BJ (cell line): ENCODE measurements around the gene KMT2C. TPM values are rescaled to one million over a fixed set of nuclear protein-coding genes. Genes with fewer than 3 reads are reported as not detected.

ENCODE experiments used
- CTCF ChIA-PET: fragments of 350-600 bp; formaldehyde crosslinking; extraction: SDS; loops from one replicate; lab custom pipeline; 2021; ENCODE audit warnings: antibody characterized with exemption, inconsistent platforms; lab: Yijun Ruan, JAX
- POLR2A ChIA-PET: fragments of 300-600 bp; sonication (Branson Sonifier 250); formaldehyde crosslinking; extraction: SDS; loops from one replicate; lab custom pipeline; 2021; ENCODE audit warnings: antibody characterized with exemption; lab: Charles Lee
- DNase-seq: peaks from one replicate; pipeline ENCODE4 v3.0.0-alpha.2; 2011; ENCODE audit warnings: low read depth
- H3K27me3 ChIP-seq: 2 replicates; pipeline ENCODE4 v1.6.0; 2011; ENCODE audit warnings: low read length; ENCODE audit not compliant: control insufficient read depth, insufficient read depth
- H3K36me3 ChIP-seq: 2 replicates; pipeline ENCODE4 v1.5.1; 2011; ENCODE audit warnings: low read length; ENCODE audit not compliant: control insufficient read depth, insufficient read depth
- H3K4me3 ChIP-seq: 2 replicates; pipeline ENCODE4 v1.5.1; 2011; ENCODE audit warnings: low read depth, mild to moderate bottlenecking, control low read depth, low read length
- polyA plus RNA-seq: library from polyadenylated mRNA; depleted of rRNA; stranded (reverse); fragments of >200 nt; gene quantifications from 2 replicates; pipeline ENCODE4 v1.2.3, GENCODE V29; 2011
- TF ChIP-seq, protein P1 (sequence below): IDR thresholded peaks from 2 replicates; pipeline ENCODE4 v1.5.1; 2011; ENCODE audit warnings: low read depth, mild to moderate bottlenecking, control low read depth, inconsistent platforms, low read length, moderate library complexity; ENCODE audit not compliant: insufficient read depth

KMT2C gene
- polyA plus RNA-seq, 1 experiment: 6.9 TPM

DNA sequence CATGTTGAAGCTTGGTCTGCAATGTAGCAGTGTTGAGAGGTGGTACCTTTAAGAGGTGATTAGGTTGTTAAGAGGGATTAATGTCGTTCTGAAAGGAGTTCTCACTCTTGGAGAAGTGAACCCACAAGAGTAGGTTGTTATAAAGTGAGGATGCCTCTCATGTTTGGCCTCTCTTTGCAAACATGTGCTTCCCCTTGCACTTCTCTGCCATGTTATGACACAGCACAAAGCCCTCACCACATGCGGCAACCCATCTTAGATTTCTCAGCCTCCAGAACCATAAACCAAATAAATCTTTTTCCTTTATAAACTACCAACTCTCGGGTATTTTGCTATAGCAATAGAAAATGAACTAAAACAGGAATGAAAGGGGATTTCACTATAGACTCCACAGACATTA lies 66.3 kb downstream of the KMT2C start:
- ChIA-PET POLR2A (no interaction called here), CTCF (no interaction called here)
- no peak for DNase-seq
- Histone ChIP-seq H3K27me3 (no peaks in the 10 kb centered on the region), H3K4me3 (no peak overlapping the region), H3K36me3 (no peaks in the 10 kb centered on the region)
- TF ChIP-seq, protein P1, sequence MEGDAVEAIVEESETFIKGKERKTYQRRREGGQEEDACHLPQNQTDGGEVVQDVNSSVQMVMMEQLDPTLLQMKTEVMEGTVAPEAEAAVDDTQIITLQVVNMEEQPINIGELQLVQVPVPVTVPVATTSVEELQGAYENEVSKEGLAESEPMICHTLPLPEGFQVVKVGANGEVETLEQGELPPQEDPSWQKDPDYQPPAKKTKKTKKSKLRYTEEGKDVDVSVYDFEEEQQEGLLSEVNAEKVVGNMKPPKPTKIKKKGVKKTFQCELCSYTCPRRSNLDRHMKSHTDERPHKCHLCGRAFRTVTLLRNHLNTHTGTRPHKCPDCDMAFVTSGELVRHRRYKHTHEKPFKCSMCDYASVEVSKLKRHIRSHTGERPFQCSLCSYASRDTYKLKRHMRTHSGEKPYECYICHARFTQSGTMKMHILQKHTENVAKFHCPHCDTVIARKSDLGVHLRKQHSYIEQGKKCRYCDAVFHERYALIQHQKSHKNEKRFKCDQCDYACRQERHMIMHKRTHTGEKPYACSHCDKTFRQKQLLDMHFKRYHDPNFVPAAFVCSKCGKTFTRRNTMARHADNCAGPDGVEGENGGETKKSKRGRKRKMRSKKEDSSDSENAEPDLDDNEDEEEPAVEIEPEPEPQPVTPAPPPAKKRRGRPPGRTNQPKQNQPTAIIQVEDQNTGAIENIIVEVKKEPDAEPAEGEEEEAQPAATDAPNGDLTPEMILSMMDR: no peak

DNA sequence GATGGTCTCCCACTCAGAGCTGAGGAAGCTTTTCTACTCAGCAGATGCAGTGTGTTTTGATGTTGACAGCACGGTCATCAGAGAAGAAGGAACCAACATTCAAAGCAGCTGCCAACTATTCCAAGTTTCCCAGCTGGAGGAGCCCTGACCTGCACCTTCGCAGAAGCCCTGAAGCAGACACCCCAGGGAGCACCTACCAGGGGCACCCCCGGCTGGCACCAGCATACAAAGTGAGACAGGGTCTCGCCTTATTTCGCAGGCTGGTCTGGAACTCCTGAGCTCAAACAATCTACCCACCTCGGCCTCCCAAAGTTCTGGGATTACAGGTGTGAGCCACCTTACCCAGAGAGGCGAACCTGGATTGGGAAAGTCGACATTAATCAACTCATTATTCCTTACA lies 68.6 kb downstream of the KMT2C start:
- Histone ChIP-seq H3K36me3 (no peaks in the 10 kb centered on the region), H3K27me3 (no peaks in the 10 kb centered on the region), H3K4me3 (no peak overlapping the region)
- ChIA-PET POLR2A (no interaction called here), CTCF (no interaction called here)
- DNase-seq: no peak
- TF ChIP-seq, protein P1: no peak

DNA sequence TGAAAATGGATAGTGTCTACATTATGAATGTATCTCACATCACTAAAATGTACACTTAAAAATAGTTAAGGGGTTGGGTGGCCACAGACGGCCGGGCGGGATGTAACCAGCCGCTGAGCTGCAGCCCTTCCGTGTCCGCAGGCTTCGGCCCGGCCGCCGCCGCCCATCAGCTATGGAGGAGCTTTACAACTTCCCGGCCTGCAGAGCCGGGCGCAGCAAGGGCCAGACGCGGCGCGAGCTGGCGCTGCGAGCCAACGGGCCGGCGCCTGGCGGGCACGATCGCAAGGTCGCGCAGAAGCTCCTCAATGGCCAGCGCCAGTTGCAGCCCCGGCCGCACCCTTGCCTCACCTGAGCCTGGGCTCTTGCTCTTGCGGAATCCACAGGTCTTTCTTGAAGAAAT lies 69.1 kb downstream of the KMT2C start:
- no peak for DNase-seq
- ChIA-PET POLR2A (no interaction called here), CTCF (no interaction called here)
- TF ChIP-seq, protein P1: no peak
- no peaks in the 10 kb centered on the region for H3K36me3 ChIP-seq
- no peak overlapping the region for H3K4me3 ChIP-seq
- no peaks in the 10 kb centered on the region for H3K27me3 ChIP-seq

DNA sequence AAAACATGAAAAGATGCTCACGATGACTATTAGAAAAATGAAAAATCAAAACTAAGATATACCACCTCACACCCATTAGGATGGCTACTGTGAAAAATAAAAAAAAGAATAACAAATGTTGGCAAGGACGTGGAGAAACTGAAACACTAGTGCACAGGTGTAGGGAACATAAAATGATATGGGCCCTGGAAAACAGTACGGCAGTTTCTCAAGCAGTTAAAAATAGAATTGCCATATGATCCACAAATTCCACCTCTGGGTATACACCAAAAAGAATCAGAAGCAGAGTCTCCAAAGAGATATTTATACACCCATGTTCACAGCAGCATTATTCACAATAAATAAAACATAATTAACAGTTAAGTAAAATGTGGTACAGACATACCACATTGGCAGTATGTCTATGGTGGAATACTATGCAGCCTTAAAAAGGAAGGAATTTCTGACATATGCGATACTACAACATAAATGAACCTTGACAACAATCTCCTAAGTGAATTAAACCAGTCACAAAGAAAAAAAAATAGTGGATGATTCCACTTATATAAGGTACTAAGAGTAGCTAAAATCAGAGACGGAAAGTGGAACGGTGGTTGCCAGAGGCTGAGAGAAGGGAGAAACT lies 69.7 kb downstream of the KMT2C start:
- ChIA-PET POLR2A (no interaction called here), CTCF (no interaction called here)
- H3K4me3 ChIP-seq: no peak overlapping the region
- TF ChIP-seq, protein P1: no peak
- H3K36me3 ChIP-seq: no peaks in the 10 kb centered on the region
- no peak for DNase-seq
- no peaks in the 10 kb centered on the region for H3K27me3 ChIP-seq

DNA sequence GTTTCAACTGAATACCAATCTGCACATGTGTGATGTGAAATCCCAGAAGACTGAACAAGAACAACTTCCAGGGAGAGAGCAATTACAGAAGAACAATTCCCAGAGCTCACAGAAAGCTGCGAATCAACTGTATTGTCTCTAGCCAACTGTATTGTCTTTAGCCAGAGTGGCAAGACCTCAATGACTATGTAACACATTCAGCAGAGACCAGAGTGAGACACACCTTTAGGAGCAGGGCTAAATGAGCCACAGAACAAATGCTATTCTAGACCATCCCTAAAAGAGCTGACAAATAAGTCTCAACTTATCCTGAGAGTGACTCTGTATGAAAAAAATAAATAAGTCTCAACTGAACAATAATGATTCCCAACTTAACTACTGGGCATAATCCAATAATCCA lies 72.0 kb downstream of the KMT2C start:
- no peak for DNase-seq
- ChIA-PET CTCF (interaction anchor here (0.6 kb wide), 1 partner anchor 25 kb away, joined by 3 read pairs; no protein-coding TSS in a partner anchor), POLR2A (no interaction called here)
- Histone ChIP-seq H3K27me3 (no peaks in the 10 kb centered on the region), H3K36me3 (no peaks in the 10 kb centered on the region), H3K4me3 (no peak overlapping the region)
- TF ChIP-seq, protein P1: no peak
